Large intestine (tissue), 3 donors: Measurements from ENCODE around the gene TTC9B. TPM values are rescaled to one million over a fixed set of nuclear protein-coding genes. Genes with fewer than 3 reads are reported as not detected.
"Not testable (repeated sequence)": the region's sequence is repeated elsewhere in the genome, so short reads cannot be mapped to it uniquely, and the experiment has no call there.

ENCODE experiments used
- DNase-seq, 2 donors: peaks; one replicate each; pipeline versions ENCODE4 v3.0.0 to v3.0.0-alpha.2; 2013
- H3K27ac ChIP-seq: one replicate; pipeline ENCODE4 v1.5.1; 2013; ENCODE audit warnings: low read length
- H3K27me3 ChIP-seq: 2 replicates; pipeline ENCODE4 v1.6.1; 2013; ENCODE audit warnings: low read length; ENCODE audit not compliant: control insufficient read depth, insufficient read depth
- H3K36me3 ChIP-seq: 2 replicates; pipeline ENCODE4 v1.6.1; 2013; ENCODE audit warnings: low read length; ENCODE audit not compliant: control insufficient read depth, insufficient read depth
- H3K4me1 ChIP-seq: one replicate; pipeline ENCODE4 v1.6.1; 2013; ENCODE audit warnings: low read length; ENCODE audit not compliant: control insufficient read depth, insufficient read depth
- H3K4me3 ChIP-seq: one replicate; pipeline ENCODE4 v1.5.1; 2013; ENCODE audit warnings: low read length
- H3K9me3 ChIP-seq: one replicate; pipeline ENCODE4 v1.6.1; 2013; ENCODE audit warnings: mild to moderate bottlenecking, low read depth, low read length, moderate library complexity; ENCODE audit not compliant: control insufficient read depth
- WGBS: methylation state at CpG from one replicate; pipeline ENCODE4 v1.1.5; 2013; ENCODE audit warnings: low lambda C conversion rate; ENCODE audit not compliant: insufficient coverage; 5-methylcytosine and 5-hydroxymethylcytosine counted together
- polyA plus RNA-seq: library from polyadenylated mRNA; unstranded; fragments of 120-200 nt; gene quantifications from one replicate; pipeline ENCODE4 v1.2.1, GENCODE V29; 2013

Gene TTC9B
- polyA plus RNA-seq, 1 donor: 3.1 TPM

DNA sequence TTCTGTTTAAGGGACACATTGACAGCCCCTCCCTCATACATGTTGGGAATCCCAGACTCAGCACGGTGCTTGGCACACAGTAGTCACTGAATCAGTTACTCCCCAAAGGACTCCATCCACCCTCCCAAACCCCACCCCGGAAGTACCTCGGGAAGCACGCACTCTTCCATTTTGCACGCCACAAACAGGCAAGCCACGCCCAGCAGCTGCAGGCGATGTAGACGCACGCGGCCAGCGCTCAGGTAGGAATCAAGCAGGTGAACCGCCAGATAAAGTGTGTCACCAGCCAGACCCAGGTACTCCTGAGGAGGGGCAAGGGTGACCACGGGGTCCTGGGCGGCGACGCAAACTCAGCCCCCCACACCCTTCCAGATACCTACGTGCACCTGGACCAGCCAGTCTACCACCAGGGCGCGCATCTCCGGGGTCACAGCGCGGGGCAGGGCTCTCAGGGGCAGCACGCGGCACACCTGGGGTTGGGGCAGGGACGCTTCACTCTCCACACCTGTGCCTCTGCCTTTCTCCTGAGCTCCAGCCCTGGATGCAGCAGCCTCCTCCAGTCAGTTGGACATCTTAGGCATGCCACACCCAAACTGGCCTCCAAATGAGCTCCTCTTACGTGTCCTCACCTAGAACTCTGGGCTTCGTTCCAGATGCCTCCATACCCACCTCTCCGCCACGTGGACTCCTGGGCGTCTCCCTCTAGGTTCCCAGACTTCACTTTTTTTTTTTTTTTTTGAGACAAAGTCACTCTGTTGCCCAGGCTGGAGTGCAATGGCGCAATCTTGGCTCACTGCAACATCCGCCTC lies 6.4 kb upstream of the TTC9B start:
- no peak for DNase-seq
- peaks cover 9% of the 10 kb centered on the region for H3K4me1 ChIP-seq
- H3K4me3 ChIP-seq: no peak overlapping the region
- H3K36me3 ChIP-seq: no peaks in the 10 kb centered on the region
- H3K27me3 ChIP-seq: peaks cover 50% of the 10 kb centered on the region
- no CpG with 5 or more reads among the region's 32 CpGs for WGBS
- H3K27ac ChIP-seq: no peak overlapping the region
- peaks cover 18% of the 10 kb centered on the region for H3K9me3 ChIP-seq

DNA sequence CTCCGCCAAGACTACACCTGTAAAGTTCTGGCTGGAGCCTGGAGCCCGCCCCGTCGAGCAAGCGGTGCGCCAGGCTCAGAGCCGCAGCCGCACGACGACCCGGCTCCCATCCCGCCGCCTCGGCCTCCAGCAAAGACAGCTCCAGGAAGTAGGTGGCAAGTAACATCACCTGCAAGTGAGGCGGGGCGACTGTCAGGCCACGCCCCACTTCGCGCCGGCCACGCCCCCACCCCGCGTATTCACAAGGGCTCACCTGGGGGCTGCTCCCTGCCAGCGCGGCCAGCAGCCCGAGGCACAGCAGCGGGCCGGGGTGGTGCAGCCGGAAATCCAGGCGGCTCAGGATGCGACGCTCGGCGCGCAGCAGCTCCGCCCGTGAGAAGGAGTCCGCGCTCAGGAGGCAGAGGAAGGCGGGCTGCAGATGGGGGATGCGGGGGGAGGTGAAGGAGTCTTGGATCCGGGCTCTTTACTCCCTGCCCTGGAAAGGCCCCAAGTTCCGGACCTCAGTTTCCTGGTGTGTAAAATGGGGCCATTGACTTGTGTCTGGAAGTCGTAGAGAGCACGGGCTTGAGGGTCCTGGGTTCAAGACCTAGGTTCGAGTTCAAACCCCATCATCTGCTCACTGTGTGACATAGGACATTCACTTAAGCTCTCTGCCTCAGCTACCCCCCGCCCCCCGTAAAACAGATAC lies 5.1 kb upstream of the TTC9B start:
- H3K4me1 ChIP-seq: peaks cover 13% of the 10 kb centered on the region
- peak overlapping the region; percentile 4 for H3K4me3 ChIP-seq
- WGBS: no CpG with 5 or more reads among the region's 48 CpGs
- DNase-seq: peak; percentile 45 to 73
- peaks cover 18% of the 10 kb centered on the region for H3K9me3 ChIP-seq
- no peak overlapping the region for H3K27ac ChIP-seq
- H3K27me3 ChIP-seq: peaks cover 61% of the 10 kb centered on the region
- H3K36me3 ChIP-seq: no peaks in the 10 kb centered on the region

DNA sequence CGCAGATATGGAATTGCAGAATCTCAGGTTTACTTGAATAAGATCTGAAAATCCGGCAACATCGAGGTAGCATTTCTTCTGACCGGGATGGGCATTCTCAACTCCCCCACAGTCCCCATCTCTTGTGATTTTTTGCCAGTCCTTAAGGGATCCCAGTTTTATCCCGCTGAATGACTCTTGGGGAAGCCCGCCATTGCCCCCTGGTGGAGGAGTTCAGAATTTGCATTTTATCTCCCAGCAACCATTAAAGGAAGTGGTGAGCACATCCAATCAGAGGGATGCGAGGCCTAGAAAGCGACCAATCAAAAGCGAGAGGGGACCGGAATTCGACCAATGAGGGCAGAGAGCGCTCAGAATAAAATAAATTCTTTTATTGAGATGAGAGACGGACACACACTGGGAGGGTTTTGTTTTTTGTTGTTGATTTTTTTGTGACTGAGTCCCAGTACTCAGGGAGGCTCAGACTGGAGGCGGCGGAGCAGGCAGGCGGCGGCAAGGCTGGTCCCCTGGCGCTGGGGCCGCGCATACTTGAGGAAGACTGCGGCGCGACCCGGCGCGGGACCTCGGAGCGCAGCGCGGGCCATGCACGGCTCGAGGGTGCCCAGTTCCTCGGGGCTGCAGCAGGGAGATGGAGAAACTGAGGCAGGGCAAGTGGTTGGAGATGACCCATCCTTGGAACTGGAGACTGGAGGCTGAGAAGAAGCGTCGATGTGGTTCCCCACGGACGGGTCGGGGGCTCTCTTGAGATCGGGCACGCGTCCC lies 3.9 kb upstream of the TTC9B start:
- no CpG with 5 or more reads among the region's 41 CpGs for WGBS
- no peaks in the 10 kb centered on the region for H3K36me3 ChIP-seq
- no peak overlapping the region for H3K27ac ChIP-seq
- peaks cover 20% of the 10 kb centered on the region for H3K4me1 ChIP-seq
- peak; percentile 79 to 82 for DNase-seq
- H3K9me3 ChIP-seq: peaks cover 23% of the 10 kb centered on the region
- no peak overlapping the region for H3K4me3 ChIP-seq
- peaks cover 68% of the 10 kb centered on the region for H3K27me3 ChIP-seq

DNA sequence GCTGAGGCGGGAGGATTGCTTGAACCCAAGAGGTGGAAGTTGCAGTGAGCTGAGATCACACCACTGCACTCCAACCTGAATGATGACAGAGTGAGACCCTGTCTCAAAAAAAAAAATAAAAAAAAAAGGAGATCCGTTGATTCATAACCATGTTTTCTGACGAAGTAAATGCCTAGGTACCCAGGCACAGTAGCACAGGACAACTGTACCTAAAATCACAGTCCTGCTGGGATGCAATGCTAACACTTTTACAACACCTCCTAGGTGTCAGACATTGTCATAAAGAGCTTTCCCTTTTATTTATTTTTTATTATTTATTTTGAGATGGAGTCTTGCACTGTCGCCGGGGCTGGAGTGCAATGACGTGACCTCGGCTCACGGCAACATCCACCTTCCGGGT lies 2.5 kb upstream of the TTC9B start:
- peaks cover 69% of the 10 kb centered on the region for H3K27me3 ChIP-seq
- H3K4me3 ChIP-seq: no peak overlapping the region
- peaks cover 18% of the 10 kb centered on the region for H3K9me3 ChIP-seq
- DNase-seq: no peak
- no peaks in the 10 kb centered on the region for H3K36me3 ChIP-seq
- peaks cover 18% of the 10 kb centered on the region for H3K4me1 ChIP-seq
- 80% methylated on average over 3 of the region's 9 CpGs for WGBS
- no peak overlapping the region for H3K27ac ChIP-seq

DNA sequence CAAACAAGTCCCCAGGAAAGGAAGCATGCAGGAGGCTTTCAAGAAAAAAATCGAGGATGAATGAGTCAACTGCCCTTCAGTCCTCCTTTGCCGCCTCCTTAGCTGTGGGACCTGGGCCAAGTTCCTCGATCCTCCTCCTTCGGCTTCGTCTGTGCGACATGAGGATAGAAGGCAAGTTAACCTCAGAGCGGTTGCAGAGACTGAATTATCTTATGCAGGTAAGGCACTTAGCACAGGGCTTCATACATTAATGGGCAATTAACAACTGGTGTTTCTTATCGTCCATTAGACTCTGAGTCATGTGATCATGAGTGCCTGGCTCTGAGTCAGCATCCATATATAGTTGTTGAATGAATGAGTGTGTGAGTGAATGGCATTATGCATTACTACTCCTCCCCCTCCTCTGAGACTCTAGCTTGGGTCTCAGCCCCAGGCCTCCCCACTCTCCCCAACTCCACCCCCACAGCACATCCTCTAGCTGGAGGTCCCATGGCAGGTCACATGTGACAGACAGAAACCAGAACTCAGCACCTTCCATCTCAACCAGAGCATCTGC lies 1.6 kb upstream of the TTC9B start:
- Histone ChIP-seq H3K36me3 (no peaks in the 10 kb centered on the region), H3K27ac (no peak overlapping the region), H3K27me3 (peaks cover 64% of the 10 kb centered on the region), H3K4me3 (no peak overlapping the region), H3K4me1 (peaks cover 18% of the 10 kb centered on the region), H3K9me3 (peaks cover 18% of the 10 kb centered on the region)
- WGBS: no CpG with 5 or more reads among the region's 8 CpGs
- DNase-seq: peak; percentile 55 to 80

DNA sequence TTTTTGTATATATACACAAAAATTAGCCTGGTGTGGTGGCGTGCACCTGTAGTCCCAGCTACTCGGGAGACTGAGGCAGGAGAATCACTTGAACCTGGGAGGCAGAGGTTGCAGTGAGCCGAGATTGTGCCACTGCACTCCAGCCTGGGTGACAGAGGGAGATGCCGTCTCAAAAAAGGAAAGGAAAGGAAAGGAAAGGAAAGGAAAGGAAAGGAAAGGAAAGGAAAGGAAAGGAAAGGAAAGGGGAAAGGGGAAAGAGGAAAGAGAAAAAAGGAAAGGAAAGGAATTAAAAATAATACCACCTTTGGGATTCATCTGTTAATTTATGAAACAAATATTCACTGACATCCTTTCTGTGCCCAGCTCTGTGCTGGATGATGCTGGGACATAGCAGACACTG lies 845 bp upstream of the TTC9B start:
- WGBS: 92% methylated on average over 4 of the region's 4 CpGs
- H3K4me3 ChIP-seq, H3K27ac ChIP-seq, DNase-seq, H3K36me3 ChIP-seq: not testable (repeated sequence)
- Histone ChIP-seq H3K27me3 (peaks cover 56% of the 10 kb centered on the region), H3K4me1 (peaks cover 18% of the 10 kb centered on the region), H3K9me3 (peaks cover 15% of the 10 kb centered on the region)

DNA sequence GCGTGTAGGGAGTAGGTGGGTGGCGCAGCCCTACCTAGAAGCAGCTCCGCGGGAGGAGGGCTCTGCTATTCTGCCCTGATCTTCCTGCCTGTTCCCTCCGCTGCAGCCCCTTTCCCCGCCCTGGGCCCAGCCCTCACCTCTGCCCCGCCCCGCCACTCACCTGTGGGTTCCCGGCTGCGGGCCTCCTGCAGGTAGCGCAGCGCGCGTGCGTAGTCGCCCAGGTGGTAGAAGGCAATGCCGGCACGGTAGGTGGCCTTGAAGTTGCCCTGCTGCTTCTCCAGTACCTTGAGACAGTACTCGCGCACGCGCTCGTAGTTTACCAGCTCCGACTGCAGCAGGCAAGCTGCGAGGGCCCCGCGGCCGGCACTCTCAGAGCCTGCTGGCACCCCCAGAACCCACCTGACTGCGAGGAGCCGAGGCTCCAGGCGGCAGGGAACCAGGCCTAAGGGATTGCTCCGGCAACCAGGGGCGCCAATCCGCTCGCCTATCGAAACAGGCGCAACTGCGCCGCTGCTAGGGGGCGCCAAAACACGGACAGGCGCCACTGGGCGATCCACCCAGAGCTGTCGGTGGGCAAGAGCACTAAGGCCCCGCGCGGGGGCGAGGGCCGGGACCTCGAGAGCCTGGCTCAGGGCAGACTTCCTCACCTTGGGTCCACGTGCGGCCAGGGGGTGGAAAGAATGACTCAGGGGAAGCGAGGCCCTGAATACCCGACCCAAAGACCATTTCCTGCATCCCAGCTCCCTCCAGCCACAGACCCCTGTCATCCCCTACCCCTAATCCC lies 965 bp downstream of the TTC9B start:
- Histone ChIP-seq H3K36me3 (no peaks in the 10 kb centered on the region), H3K9me3 (peaks cover 8% of the 10 kb centered on the region), H3K4me3 (peak overlapping the region; percentile 30), H3K27ac (no peak overlapping the region), H3K4me1 (peaks cover 18% of the 10 kb centered on the region), H3K27me3 (peaks cover 45% of the 10 kb centered on the region)
- WGBS: no CpG with 5 or more reads among the region's 54 CpGs
- peak; percentile 62 to 85 for DNase-seq

DNA sequence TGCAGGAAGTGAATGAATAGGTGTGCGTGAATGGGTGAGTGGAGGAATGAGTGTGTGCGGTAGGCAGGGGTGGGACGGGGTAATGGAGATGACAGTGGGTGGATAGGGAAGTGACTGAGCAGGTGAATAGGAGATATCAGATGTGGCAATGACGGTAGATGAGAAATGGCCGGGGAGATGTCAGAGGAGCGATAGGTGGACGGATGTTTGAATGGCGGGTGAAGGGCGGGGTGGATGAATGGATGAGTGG lies 1.5 kb downstream of the TTC9B start:
- no CpG with 5 or more reads among the region's 9 CpGs for WGBS
- H3K27me3 ChIP-seq: peaks cover 45% of the 10 kb centered on the region
- H3K4me3 ChIP-seq: peak overlapping the region; percentile 30

DNA sequence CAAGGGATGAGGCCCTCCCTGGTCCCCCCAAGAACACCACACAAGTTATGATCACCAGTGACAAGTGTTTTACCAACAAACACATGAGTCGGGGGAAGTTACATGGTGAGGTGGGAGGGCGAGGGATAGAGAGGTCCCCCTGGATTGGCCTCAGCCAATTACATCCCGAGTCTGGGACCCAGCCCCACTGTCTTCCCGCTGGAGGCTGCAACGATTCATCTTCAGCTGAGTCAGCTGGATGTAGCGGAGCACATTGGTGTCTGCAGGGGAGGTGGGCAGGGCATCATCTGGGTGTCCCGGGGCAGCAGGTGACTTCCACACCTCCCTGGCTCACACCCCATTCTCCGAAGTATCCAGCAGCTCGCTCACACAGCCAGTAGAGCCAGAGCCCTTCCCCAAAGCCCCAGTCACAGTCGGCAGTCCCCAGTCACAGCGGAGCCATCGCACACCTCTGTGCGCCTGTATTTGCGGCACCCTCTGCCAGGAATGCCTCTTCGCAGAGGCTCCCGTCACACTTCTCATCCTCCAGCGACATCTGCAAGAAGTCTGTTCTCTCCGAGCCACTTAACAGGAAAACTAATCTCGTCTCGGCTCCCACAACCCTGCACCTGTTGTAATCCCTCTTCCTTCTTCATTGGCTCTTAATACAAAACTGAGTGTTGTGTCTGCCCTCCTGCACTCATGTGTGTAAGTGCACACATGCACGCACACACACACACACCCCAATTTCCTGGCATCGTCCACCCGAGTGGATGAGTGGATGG lies 2.0 kb downstream of the TTC9B start:
- H3K27me3 ChIP-seq: peaks cover 42% of the 10 kb centered on the region
- peaks cover 6% of the 10 kb centered on the region for H3K9me3 ChIP-seq
- no peak for DNase-seq
- no peak overlapping the region for H3K27ac ChIP-seq
- H3K4me1 ChIP-seq: peaks cover 18% of the 10 kb centered on the region
- 50% methylated on average over 2 of the region's 23 CpGs for WGBS
- H3K4me3 ChIP-seq: no peak overlapping the region
- no peaks in the 10 kb centered on the region for H3K36me3 ChIP-seq

More for the DNA sequence above, 1.5 kb downstream of the TTC9B start:
- Histone ChIP-seq H3K4me1 (peaks cover 18% of the 10 kb centered on the region), H3K9me3 (peaks cover 6% of the 10 kb centered on the region), H3K36me3 (no peaks in the 10 kb centered on the region), H3K27ac (no peak overlapping the region)
- DNase-seq: no peak
